ENCODE measurements around the gene SRSF9. TPM values are rescaled to one million over a fixed set of nuclear protein-coding genes. Genes with fewer than 3 reads are reported as not detected.

The SRSF9 gene
- total and polyA plus RNA-seq, 2 of the 4 experiments (the other 2 are of a cell fraction): 102 to 143 TPM

- DNase-seq (no peak), ATAC-seq (ENCODE audit: low read depth) (no peak)
- no peak for TF ChIP-seq NFE2L2 (IDR thresholded peaks at IDR 0.05; ENCODE audit: low read depth, low read length)
- TF ChIP-seq RFX5 (IDR thresholded peaks at IDR 0.05; ENCODE audit: low read depth, low read length): no peak
- TF ChIP-seq CHD1 (IDR thresholded peaks at IDR 0.05; ENCODE audit: low read depth, low read length): no peak
- no peak for TF ChIP-seq FOS (IDR thresholded peaks at IDR 0.05; ENCODE audit: low read depth, low read length)
- no peak for TF ChIP-seq RCOR1 (IDR thresholded peaks at IDR 0.05; ENCODE audit: insufficient replicate concordance, low read length)
- no peak for TF ChIP-seq MAZ (IDR thresholded peaks at IDR 0.05; ENCODE audit: borderline replicate concordance, low read depth, low read length)
- TF ChIP-seq BHLHE40 (IDR thresholded peaks at IDR 0.05; ENCODE audit: low read depth, low read length): no peak
- no peak for TF ChIP-seq USF2 (IDR thresholded peaks at IDR 0.05; ENCODE audit: low read depth, low read length)
- no peak for TF ChIP-seq ELK1 (IDR thresholded peaks at IDR 0.05; ENCODE audit: borderline replicate concordance, low read depth, low read length)
- TF ChIP-seq MXI1 (IDR thresholded peaks at IDR 0.05; ENCODE audit: borderline replicate concordance, low read depth, low read length): no peak
- TF ChIP-seq SMC3 (IDR thresholded peaks at IDR 0.05; ENCODE audit: low read depth, low read length): no peak
- TF ChIP-seq CTCF (conservative IDR thresholded peaks at IDR 0.05; ENCODE audit: low read depth, low read length): no peak
- no peak for TF ChIP-seq RAD21 (IDR thresholded peaks at IDR 0.05; ENCODE audit: low read length)
- no peak for TF ChIP-seq POLR2A (IDR thresholded peaks at IDR 0.05; ENCODE audit: low read depth, low read length)
- TF ChIP-seq MAFK (IDR thresholded peaks at IDR 0.05; ENCODE audit: low read depth, low read length): no peak
- TF ChIP-seq CEBPB (IDR thresholded peaks at IDR 0.05; ENCODE audit: low read depth, low read length): no peak
- intact Hi-C loops (cut with micrococcal nuclease) (no loop called here), dilution Hi-C loops (cut with HindIII; ENCODE audit: low sequenced_read_pairs, unreplicated experiment) (no loop called here), in situ Hi-C loops (cut with MboI; ENCODE audit: low sequenced_read_pairs) (loop anchor here (25.0 kb wide), 1 partner anchor 88 kb away; the partner anchor contains the start of gene PLA2G1B)
- no peak overlapping the region for H2BK120ac ChIP-seq (ENCODE audit: low read depth, low read length)
- no peak overlapping the region for H3K4me2 ChIP-seq (ENCODE audit: low read depth, low read length)
- H3K23ac ChIP-seq (ENCODE audit: low read depth, low read length): no peak overlapping the region
- H2BK5ac ChIP-seq (ENCODE audit: low read depth, low read length, poor library complexity, severe bottlenecking): no peak overlapping the region
- no peaks in the 10 kb centered on the region for H3K36me3 ChIP-seq (ENCODE audit: control insufficient read depth, insufficient read depth, low read length)
- no peak overlapping the region for H4K8ac ChIP-seq (ENCODE audit: low read depth in 2 of 2, low read length in 2 of 2)
- no peaks in the 10 kb centered on the region for H3K4me1 ChIP-seq (ENCODE audit: control insufficient read depth, insufficient read depth, low read length)
- H3K9me1 ChIP-seq (ENCODE audit: insufficient read depth, low read length): no peaks in the 10 kb centered on the region
- no peak overlapping the region for H2BK20ac ChIP-seq (ENCODE audit: low read depth, low read length)
- no peak overlapping the region for H3K14ac ChIP-seq (replicated peaks; ENCODE audit: low read depth, low read length)
- H2AK5ac ChIP-seq (ENCODE audit: low read depth, low read length): no peak overlapping the region
- no peak overlapping the region for H3K4me3 ChIP-seq (ENCODE audit: insufficient read depth, low read depth, low read length)
- ChIA-PET POLR2A (ENCODE audit: unreplicated experiment) (no interaction called here), CTCF (no interaction called here)
- no peak overlapping the region for H3K18ac ChIP-seq (ENCODE audit: low read depth, low read length)
- BruUV-seq (replicated peaks): no TSS peak
- H3K27ac ChIP-seq (ENCODE audit: insufficient read depth, low read length): no peak overlapping the region
- no peak overlapping the region for H4K91ac ChIP-seq (ENCODE audit: insufficient read depth, low read depth, low read length)
- no peaks in the 10 kb centered on the region for H3K9me3 ChIP-seq (ENCODE audit: control insufficient read depth, insufficient read depth, low read length)
- H2BK15ac ChIP-seq (ENCODE audit: low read depth, low read length): no peak overlapping the region
- no peak overlapping the region for H2AFZ ChIP-seq (replicated peaks; ENCODE audit: low read length, poor library complexity)
- no peaks in the 10 kb centered on the region for H4K20me1 ChIP-seq (ENCODE audit: insufficient read depth, low read length)
- no CpG with 5 or more reads among the region's 3 CpGs for WGBS, 2 experiments (ENCODE audit: extremely low coverage in 2 of 2, insufficient read length in 1 of 2)
- peaks cover 25% of the 10 kb centered on the region for H3K27me3 ChIP-seq (ENCODE audit: control insufficient read depth, insufficient read depth, low read length)
- no peak overlapping the region for H3K9ac ChIP-seq (ENCODE audit: low read depth, low read length)
- H2AK9ac ChIP-seq (replicated peaks; ENCODE audit: low read depth, low read length, poor library complexity): no peak overlapping the region
- H3K4ac ChIP-seq (ENCODE audit: low read depth, low read length): no peak overlapping the region
- no peak overlapping the region for H4K5ac ChIP-seq (ENCODE audit: low read depth, low read length)
- H3K79me1 ChIP-seq (ENCODE audit: low read depth in 1 of 2, low read length in 2 of 2): no peaks in the 10 kb centered on the region
- H3K56ac ChIP-seq (ENCODE audit: extremely low read depth, insufficient read depth, low read length): no peak overlapping the region
Measured at GRCh38 chr12:120425797-120426196, 43.8 kb downstream of the SRSF9 start.
